ENCODE results near the gene BICD1.

Gene BICD1

DNA sequence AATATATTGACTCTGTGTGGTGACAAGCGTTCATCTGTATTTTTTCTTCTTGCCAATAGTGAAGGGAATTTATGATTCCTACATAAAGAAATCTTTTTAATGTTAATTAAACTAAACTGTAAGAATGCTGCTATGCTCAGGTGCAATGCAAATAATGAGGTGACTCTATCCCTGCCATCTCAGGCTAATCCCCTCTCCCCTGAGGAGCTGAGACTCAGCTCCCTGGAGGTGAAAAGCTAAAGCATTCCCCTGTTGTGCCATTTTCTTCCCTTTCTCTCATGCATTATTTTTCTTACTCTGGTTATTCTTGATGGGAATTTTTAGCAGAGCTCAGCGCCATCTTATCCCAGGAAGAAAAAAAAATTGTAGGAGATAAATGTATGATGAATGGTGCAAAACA is 178.8 kb downstream of the BICD1 start:
- DNase-seq: no peak

DNA sequence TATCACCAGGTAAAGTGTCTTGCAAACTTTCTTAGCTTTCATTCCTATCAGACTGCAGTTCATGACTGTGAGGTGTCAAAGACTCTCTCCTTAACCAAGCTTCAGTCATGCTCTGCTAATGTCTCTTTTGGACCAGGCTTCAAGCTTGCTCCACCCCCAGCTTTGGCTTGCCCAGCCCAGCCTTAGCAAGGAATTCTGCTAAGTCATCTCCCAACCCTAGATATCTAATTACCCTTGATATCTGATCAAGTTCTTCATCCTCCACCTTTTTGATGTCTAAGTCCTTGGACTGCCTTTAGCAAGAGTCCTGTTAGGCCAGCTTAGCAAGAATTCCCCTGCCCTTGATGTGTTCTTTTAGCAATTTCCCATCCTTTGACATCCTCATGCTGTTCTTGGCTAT is 183.8 kb downstream of the BICD1 start:
- DNase-seq: no peak

DNA sequence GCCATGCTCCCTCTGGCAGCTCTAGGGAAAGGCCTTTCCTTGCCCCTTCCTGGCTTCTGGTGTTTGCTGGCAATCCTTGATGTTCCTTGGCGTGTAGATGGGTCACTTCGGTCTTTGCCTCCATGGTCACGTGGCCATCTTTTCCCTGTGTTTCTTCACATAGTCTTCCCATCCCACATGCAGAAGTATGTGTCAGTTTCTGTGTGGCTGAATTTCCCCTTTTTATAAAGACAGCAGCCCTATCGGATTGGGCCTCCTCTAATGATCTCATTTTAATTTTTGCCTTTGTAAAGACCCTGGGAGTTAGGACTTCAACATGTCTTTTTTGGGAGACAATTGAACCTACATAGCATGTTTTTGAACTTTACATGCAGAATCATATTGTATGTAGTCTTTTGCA is 185.5 kb downstream of the BICD1 start:
- DNase-seq: no peak

DNA sequence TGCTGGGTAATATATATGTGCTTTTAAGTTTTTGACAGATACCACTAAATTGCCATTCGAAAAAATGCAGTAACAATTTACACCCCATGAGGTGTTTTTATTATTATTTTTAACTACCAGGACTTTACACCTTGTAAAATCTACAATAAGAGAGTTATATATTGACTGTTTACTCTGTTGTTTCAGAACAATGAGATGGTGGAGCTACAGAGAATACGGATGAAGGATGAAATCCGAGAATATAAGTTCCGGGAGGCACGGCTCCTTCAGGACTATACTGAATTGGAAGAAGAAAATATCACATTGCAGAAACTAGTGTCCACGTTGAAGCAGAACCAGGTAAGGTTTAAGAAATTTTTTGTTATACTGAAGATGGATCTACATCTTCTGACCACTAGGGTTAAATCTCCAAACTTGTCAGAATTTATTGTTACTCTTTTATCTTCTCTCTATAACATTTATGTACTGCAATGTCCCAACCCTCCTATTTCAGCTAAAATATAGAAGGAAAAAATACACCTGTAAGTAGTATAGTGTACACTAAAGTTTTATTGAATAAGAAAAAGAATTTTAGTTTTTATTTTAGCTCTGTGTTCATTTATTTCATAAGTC is 187.3 kb downstream of the BICD1 start:
- DNase-seq: no peak

DNA sequence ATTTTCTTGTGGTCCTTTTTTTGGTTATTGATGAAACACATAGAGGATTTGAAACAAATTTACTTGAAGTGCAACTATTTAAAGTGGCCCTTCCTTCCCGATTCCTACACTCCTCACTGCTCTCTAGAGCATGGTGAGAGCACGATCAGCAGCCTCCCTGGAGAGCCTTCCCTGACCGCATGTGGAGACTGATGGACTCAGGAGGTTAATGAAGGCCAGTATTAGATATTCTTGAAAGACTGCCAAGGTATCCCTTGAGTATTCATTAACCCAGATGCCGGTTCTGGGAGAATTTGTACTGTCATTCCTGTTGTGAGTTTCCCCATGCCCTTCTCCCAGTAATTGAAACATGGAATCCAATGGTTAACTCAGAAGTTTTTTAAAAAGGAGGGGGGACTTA is 189.9 kb downstream of the BICD1 start:
- no peak for DNase-seq

DNA sequence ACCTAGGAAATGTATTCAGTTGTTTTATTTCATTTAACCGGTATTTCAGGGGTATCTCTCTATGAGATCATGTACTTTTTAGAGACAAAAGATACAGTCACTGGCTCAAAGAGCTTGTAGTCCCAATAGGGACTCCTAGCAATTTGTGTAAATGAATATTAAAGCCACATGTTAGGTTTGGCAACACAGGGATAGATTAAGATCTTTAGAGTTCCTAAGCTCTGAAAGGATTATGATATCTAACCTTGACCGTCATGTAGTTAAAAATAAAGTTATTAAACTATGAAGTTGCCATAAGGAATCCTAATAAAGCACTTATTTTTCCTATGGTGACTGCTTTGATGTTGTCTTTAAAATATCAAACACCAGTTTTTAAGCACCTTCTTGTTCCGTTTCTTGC is 192.3 kb downstream of the BICD1 start:
- DNase-seq: no peak

DNA sequence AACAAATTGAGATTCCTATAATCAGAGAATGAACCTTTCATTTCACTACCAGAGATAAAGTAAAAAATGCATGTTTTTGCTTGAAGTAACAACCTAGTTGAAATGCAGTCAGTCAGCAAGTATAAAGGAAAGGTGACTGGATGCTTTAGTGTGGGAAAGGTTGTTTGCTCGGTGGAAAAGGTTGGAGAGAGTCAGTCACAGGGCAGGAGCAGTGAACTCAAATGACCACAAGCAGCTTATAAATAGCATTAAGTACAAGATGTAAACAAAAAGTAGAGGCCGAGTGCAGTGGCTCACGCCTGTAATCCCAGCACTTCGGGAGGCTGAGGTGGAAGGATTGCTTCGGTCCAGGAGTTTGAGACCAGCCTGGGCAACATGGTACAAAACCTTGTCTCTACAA is 194.6 kb downstream of the BICD1 start:
- DNase-seq: no peak

DNA sequence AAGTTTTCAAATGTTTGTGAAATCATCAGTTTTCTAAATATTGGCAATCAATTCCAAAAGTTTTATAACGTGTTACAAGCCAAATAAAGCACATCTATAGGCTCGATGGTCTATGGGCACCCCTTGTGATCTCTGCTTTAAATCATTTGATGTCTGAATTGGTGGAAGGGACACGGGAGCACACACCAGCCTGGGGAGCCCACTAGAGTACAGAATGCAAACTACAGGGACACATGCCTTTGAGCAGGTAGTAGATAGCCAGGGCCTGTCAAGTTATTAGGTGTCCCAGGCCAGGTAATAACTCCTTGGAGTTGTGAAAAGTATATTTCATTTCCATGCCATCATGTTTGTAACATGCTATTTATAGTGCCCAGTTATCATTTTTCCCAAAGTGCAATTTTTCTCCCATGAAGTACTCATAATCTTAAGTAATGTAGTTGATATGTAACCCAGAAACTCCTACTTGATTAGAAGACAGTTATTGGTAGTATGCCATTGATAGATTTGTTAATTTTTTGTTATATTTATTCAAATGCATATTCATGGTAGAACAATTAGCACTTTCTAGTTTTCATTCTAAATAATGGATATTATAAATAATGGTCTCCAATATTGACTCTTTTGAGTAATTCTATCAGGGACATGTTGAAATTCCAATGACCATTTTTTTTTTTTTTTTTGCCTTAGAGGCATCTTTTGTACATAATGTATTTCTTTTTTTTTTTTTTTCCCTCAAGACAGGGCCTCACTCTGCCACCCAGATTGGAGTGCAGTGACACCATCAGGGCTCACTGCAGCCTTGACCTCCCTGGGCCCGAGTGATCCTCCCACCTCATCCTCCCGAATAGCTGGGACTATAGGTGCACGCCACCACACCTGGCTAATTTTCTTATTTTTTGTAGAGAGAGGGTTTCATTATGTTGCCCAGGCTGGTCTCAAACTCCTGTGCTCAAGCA is 195.8 kb downstream of the BICD1 start:
- no peak for DNase-seq

DNA sequence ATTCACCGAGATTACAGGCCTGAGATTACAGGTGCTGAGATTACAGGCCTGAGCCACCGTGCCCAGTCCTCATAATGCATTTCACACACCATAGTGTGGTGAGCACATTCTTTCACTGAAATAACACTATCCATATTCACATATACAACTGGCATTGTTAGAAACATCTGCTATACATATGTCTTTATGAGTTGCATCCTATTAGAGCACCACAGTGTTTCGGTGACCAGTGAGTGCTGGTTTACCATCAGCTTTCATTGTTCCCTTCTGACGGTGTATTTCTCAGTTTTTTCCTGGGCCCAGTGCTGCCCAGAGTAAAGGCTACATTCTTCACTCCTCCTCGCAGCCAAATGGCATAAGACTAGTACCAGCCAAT is 196.5 kb downstream of the BICD1 start:
- DNase-seq: no peak

DNA sequence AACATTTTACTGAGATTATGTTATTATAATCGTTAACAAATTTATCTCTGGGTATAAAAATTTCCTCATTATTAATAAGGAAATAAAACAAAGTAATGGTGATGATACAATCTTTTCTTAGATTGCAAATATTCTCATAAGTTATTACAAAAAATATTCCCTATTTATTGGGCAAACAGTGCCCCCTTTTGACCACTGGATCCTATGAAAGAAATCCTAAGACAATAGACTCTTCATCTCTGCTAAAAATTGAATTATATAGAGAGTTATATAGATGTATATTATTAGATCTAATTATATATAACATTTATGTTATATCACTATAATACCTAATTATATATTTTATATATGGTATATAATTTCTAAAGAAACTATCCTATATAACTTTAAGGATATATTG is 198.5 kb downstream of the BICD1 start:
- no peak for DNase-seq

DNA sequence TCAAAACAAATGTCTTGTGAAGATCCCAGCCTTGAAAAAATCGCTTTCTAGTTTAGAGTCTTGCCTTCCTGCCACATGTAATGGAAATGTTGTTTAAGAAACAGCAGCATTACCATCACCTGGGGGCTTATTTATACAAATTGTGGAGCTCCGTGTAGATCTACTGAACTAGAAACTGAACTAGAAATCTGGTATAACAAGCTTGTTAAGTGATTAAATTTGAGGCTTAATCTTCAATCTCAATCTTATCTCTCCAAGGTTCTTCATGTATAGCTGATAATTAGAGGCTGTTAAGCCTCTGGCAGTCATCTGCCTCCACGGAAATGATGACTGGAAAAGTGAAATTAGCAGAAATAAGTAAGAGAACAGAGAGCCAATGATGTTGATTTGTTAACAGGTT is 200.7 kb downstream of the BICD1 start:
- DNase-seq: no peak

DNA sequence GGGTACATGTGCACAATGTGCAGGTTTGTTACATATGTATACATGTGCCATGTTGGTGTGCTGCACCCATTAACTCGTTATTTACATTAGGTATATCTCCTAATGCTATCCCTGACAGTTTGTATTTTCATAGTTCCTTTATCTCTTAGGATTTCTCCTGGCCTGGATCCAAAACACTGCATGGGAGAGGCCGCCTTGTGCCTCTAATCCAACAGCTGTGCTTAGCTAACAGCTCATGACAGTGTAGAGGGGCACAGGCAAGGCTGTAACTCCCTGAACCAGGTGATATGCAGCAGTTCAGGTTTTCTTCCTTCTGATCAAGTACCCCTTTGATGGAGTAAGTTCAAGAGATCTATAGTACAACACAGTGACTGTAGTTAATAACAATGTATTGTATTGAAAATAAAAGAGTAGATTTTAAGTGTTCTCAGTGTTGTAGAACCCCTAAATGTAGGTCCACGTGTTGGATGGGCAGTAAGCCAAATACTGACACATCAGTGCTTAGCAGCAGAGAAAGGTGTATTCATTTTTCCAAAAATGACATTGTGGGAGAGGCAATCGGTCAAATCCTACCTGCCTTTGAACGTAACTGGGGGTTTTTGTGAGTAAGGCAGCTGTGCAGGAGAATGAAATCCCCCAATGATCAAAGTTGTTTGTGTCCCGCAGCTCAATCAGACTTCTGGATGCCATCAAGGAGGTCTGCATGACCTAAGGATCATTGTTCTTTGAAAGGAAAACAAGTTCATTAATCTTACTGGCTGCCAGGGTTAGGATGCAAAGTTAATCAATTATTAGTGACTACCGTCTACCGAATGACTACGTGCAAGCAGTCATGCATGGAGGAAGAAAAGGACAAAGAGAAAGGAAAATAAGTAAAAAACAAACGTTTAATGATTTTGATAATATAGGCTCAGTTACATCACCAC is 203.4 kb downstream of the BICD1 start:
- DNase-seq: no peak

DNA sequence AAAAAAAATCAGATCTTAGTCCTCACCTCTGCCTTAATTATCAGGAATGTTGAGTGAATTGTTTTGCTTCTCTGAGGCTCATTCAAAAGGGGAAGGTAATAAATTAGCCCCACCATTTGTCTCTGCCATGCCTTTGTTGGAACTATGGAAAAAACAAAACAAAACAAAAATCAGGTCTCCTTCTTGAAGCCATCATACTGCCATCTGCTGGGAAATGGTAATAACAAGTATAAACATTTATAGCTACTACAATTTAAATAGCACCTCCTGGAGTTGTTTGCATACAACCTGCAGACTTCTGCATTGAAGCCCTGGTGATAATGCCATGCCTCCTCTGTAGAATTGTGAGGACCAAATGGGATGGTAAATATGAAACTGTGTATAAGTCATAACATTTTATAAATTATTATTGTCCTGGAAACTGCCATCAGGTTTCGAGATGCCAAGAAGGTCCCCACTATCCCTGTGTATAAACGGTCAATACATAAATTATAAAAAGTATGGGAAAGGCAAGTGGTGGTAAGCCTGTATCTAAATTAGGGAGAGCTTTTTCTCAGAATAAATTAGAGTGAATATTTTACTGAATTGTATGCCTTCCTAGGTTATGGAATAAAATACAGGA is 205.5 kb downstream of the BICD1 start:
- no peak for DNase-seq

DNA sequence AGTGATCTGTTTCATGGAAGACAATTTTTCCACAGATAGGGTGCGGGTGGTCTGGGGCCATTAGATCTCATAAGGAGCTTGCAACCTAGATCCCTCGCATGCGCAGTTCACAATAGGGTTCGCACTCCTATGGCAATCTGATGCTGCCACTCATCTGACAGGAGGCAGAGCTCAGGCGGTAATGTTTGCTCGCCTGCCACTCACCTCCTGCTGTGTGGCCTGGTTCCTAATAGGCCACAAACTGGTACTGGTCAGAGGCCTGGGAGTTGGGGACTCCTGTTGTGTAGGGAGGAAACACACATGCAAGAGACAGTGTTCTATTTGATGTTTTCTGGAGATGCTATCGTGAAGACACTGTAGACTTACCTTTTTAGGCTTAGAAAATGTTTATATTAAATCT is 215.7 kb downstream of the BICD1 start:
- no peak for DNase-seq

DNA sequence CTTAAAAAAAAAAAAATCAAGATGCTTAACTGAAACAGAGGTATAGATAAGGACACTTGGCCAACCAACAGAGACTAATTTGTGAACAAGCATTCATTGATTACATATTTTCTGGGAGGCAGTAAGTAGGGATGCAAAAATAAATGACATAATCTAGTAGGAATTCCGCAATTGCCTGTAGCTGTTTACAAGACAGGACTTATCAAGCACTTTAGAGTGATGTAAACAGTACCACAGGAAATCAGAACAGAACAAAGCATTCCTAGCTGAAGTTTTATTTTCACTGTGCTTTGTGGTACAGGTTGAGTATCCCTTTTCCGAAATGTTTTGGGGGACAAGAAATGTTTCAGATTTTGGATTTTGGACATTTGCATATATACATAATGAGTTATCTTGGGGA is 224.5 kb downstream of the BICD1 start:
- no peak for DNase-seq

DNA sequence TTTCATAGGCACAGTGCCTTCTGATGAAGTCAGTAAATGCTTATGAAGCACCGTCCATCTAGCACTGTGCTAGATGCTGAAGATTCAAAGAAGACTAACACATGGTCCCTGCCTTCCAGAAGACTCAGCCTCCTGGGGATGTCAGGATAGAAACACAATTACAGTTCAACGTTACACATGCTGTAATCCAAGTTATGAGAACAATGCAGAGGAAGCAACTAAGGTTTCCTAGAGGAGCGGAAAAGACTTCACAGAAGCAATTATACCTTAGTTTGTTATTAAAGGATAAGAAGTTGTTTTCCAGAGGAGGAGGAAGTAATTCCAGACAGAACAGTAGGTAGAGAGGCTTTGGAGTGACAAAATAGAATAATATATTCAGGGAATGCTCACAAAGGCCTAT is 225.8 kb downstream of the BICD1 start:
- DNase-seq: no peak

DNA sequence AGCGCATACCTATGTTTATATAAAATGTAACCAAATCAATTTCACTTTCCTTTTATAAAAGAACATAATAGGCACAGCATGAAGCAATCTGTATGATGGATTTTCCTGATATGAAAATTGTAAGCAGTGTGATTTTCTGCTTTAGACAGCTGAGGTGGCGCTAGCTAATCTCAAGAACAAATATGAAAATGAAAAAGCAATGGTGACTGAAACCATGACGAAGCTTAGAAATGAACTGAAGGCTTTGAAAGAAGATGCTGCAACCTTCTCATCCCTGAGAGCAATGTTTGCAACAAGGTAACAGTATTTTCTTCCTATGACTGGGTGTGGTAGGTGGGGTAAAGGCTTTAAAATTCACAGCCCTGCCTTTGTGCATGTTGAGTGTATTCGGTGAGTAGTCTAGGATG is 227.7 kb downstream of the BICD1 start:
- no peak for DNase-seq

DNA sequence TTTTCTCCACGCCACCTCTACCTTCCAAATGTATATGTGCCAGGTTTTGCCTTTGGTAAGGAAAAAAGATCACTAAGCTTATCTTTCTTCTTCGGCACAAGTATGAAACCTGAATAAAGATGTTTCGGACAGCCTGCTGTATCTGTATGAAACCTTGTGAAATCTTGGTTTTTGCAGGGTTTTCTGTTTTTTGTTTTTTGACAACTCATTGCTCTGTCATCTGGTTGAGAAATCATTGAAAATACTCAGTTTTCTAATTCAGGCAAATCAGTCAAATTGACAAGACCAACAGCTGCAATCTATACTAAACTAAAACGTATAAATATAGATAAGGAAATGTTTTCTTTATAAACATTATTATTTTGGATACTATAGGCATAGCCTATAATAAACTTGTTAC is 229.6 kb downstream of the BICD1 start:
- no peak for DNase-seq

DNA sequence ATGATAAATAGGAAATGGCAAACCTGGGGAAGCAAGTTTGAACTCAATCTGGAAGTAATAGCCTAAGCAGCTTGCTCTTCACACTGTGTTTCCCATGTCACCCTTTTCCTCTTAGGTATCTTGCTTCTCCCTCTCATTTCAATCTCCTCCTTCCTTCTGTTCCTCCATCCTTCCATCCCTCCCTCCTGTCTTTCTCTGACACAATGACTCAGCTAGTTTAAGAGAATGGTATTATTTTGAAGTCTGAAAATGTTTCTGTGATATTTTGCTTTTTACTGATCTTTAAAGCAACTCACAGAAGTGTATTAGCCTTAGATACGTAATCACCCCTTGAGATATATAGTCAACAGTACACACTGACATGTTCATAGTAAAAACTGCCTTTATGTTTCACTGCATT is 236.8 kb downstream of the BICD1 start:
- DNase-seq: no peak

DNA sequence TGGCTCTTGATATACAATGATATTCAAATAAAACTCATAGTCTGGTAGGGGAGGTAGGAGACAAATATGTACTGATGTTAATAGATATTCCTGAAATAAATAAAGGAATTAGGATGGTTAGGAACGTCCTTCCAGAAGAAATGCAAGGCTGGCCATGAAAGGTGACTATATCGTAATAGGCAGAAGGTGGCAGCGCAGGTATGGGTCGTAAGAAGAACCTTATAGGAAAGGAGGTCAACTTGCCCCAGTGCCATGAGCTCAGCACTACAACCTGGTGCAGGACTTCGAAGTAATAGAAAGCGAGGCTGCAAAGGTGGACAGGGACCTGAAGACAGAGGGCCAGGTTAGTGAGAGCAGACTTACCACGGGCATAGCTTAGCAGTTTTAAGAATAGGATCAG is 237.4 kb downstream of the BICD1 start:
- no peak for DNase-seq

DNA sequence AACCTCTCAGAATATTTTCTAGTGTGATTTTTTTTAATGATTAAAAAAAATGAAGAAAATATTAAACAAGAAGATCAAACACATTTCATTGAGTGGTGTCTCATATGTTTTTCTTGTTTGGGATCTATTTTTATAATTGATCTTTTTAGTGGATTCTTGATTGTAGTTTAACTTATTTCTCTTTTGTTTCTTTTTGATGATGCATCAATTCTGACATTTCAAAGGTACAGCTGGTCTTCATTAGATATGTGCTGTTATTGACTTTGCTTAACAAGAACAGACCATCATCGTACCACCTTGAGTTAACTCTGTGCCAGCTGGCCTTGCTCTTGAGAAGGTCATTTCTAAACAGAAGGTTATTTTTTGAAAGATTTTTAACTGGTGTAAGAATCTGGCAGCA is 246.9 kb downstream of the BICD1 start:
- no peak for DNase-seq

DNA sequence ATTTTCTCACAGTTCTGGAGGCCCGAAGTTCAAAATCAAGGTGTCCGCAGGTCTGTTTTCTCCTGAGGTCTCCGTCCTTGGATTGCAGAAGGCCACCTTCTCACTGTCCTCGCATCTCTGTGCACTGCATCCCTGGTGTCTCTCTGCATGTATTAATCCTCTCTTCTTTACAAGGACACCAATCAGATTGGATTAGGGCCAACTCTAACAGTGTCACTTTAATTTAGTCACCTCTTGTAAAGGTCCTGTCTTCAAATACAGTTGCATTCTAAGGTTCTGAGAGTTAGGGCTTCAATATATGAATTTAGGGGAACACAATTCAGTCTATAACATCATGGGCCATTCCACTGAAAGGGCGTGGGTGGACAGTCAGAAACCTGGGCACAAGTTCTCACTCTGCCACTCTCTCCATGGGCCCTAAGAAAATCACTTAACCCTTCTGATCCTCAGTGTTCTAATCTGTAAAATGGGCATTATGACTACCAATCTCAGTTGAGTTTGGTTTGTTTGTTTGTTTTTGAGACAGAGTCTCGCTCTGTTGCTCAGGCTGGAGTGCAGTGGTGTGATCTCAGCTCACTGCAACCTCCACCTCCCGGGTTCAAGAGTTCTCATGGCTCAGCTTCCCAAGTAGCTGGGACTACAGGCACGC is 251.1 kb downstream of the BICD1 start:
- no peak for DNase-seq

DNA sequence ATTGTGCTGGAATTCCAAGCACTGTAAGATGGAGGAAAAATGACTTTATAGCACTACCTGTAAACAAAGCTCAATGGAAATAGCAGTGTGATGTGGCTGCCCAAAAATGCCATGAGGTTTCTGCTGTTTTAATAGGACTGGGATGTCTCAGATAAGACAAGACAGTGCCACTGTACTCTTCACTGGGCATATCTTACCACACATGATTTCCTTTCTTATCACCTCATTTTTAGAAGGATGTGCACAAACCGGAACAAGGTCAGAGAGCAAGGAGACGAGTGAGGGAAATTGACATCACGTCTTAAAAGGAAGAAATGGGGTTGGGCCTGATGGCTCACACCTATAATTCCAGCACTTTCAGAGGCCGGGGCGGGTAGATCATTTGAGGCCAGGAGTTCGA is 254.3 kb downstream of the BICD1 start:
- no peak for DNase-seq

Data from cortex of kidney (tissue), 1 donor.